ENCODE results near the gene SEMA4D. TPM values are rescaled to one million over a fixed set of nuclear protein-coding genes. Genes with fewer than 3 reads are reported as not detected.

The SEMA4D gene
- total and polyA plus RNA-seq, 2 experiments from 2014 or later: 9.4 to 10.4 TPM

DNA sequence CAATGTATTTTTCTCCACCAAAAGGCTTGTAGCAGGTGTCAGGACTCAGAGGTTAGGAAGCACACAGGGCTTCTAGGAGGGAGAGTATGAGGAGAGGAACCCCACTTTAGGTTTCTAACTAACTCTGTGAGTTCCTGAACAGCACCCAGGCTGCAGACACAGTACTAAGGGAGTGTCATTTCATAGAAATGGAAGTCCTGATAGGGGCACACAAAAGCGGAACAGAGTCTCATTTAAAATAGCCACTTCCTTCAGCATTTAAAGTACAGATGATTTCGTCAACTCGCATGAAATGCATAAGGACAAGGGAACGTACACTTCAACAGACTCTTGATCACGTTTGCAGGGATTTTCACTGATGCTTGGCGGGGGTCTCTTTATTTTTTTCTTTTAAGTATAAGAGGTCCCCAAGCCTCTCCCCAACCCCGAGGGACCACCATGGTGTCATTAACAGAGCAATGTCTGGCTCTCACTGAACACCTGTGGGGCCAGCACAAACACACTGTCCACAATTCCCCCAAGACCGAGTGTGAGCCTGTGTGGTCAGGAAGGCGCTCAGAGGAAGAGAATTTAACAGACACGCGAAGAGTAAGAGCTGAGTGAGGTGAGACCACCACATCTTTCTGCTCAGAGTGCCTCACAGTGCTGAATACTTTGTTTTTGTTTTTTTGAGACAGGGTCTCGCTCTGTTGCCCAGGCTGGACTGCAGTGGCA, 97.4 kb downstream of the SEMA4D start:
- Histone ChIP-seq H3K36me3 (replicated peaks; ENCODE audit: insufficient read depth, low read depth) (no peaks in the 10 kb centered on the region), H4K20me1 (ENCODE audit: insufficient read depth, poor library complexity, severe bottlenecking) (no peaks in the 10 kb centered on the region), H3K27me3 (no peaks in the 10 kb centered on the region), H3K4me1 (ENCODE audit: insufficient read depth) (no peaks in the 10 kb centered on the region), H3K4me3 (no peak overlapping the region), H3K9me2 (replicated peaks; ENCODE audit: insufficient read depth) (no peaks in the 10 kb centered on the region), H3K9me3 (ENCODE audit: low read depth) (no peaks in the 10 kb centered on the region), H3K4me2 (no peak overlapping the region), H3K27ac (no peak overlapping the region), H2AFZ (no peak overlapping the region), H3K79me2 (no peaks in the 10 kb centered on the region)
- DNase-seq (ENCODE audit: low spot score): no peak
- WGBS (ENCODE audit: low lambda C conversion rate, missing lambda C conversion rate): 97% methylated on average over 12 of the region's 12 CpGs
- TF ChIP-seq EZH2phosphoT487 (IDR thresholded peaks at IDR 0.05; ENCODE audit: low read depth, severe bottlenecking, unreplicated experiment): no peak
- no peak for TF ChIP-seq EZH2 (IDR thresholded peaks at IDR 0.05; ENCODE audit: borderline replicate concordance)
- TF ChIP-seq, protein P1, sequence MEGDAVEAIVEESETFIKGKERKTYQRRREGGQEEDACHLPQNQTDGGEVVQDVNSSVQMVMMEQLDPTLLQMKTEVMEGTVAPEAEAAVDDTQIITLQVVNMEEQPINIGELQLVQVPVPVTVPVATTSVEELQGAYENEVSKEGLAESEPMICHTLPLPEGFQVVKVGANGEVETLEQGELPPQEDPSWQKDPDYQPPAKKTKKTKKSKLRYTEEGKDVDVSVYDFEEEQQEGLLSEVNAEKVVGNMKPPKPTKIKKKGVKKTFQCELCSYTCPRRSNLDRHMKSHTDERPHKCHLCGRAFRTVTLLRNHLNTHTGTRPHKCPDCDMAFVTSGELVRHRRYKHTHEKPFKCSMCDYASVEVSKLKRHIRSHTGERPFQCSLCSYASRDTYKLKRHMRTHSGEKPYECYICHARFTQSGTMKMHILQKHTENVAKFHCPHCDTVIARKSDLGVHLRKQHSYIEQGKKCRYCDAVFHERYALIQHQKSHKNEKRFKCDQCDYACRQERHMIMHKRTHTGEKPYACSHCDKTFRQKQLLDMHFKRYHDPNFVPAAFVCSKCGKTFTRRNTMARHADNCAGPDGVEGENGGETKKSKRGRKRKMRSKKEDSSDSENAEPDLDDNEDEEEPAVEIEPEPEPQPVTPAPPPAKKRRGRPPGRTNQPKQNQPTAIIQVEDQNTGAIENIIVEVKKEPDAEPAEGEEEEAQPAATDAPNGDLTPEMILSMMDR (IDR thresholded peaks at IDR 0.05; ENCODE audit: poor library complexity): no peak

DNA sequence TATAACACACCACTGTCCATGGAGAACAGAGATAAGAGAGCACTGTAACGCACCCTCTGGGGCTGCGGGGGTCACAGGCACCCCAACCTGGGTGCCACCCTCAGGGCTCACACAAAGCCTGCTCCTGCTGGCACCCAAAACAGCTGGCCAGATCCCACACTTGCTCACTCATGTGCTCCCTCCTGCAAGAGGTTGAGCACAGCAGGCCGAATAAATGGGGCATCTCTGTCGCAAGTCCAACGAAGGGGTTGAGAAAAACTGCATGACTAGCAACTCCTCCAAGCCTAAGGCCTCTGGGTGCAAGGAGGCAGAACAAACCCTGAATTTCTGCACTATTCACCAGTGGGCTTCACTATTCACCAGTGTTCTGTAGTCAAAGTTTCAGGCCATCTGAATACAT, 99.3 kb downstream of the SEMA4D start:
- Histone ChIP-seq H3K27ac (no peak overlapping the region), H3K4me3 (no peak overlapping the region), H4K20me1 (ENCODE audit: insufficient read depth, poor library complexity, severe bottlenecking) (no peaks in the 10 kb centered on the region), H3K9me3 (ENCODE audit: low read depth) (no peaks in the 10 kb centered on the region), H2AFZ (no peak overlapping the region), H3K27me3 (no peaks in the 10 kb centered on the region), H3K4me1 (ENCODE audit: insufficient read depth) (no peaks in the 10 kb centered on the region), H3K9me2 (replicated peaks; ENCODE audit: insufficient read depth) (no peaks in the 10 kb centered on the region), H3K36me3 (replicated peaks; ENCODE audit: insufficient read depth, low read depth) (no peaks in the 10 kb centered on the region), H3K4me2 (no peak overlapping the region), H3K79me2 (no peaks in the 10 kb centered on the region)
- TF ChIP-seq EZH2phosphoT487 (IDR thresholded peaks at IDR 0.05; ENCODE audit: low read depth, severe bottlenecking, unreplicated experiment) (no peak), EZH2 (IDR thresholded peaks at IDR 0.05; ENCODE audit: borderline replicate concordance) (no peak)
- TF ChIP-seq, protein P1 (IDR thresholded peaks at IDR 0.05; ENCODE audit: poor library complexity): no peak
- DNase-seq (ENCODE audit: low spot score): no peak
- WGBS (ENCODE audit: low lambda C conversion rate, missing lambda C conversion rate): 97% methylated on average over 5 of the region's 5 CpGs

DNA sequence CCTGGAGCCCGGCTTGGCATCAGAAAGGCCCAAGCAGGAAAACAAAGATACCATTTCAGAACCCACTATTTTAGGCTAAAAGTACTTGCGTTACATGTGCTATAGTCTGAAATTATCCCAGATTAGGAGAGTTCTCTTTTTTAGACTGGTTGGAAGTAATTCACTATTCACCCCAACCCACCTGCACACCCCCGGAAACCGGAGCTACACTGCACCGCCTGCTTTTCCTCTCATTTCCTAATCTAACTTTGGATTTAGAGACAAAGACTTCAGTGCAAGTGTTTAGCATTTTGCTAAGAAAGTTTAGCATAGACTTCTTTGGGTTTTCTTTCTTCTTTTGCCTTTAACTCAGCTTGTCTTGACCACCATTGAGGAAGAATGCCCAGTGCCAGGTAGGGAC, 100.4 kb downstream of the SEMA4D start:
- TF ChIP-seq, protein P1 (IDR thresholded peaks at IDR 0.05; ENCODE audit: poor library complexity): no peak
- TF ChIP-seq EZH2 (IDR thresholded peaks at IDR 0.05; ENCODE audit: borderline replicate concordance) (no peak), EZH2phosphoT487 (IDR thresholded peaks at IDR 0.05; ENCODE audit: low read depth, severe bottlenecking, unreplicated experiment) (no peak)
- no peaks in the 10 kb centered on the region for H3K9me2 ChIP-seq (replicated peaks; ENCODE audit: insufficient read depth)
- no peaks in the 10 kb centered on the region for H4K20me1 ChIP-seq (ENCODE audit: insufficient read depth, poor library complexity, severe bottlenecking)
- no peaks in the 10 kb centered on the region for H3K36me3 ChIP-seq (replicated peaks; ENCODE audit: insufficient read depth, low read depth)
- WGBS (ENCODE audit: low lambda C conversion rate, missing lambda C conversion rate): 96% methylated on average over 5 of the region's 5 CpGs
- no peaks in the 10 kb centered on the region for H3K4me1 ChIP-seq (ENCODE audit: insufficient read depth)
- no peaks in the 10 kb centered on the region for H3K9me3 ChIP-seq (ENCODE audit: low read depth)
- DNase-seq (ENCODE audit: low spot score): no peak
- H3K27ac ChIP-seq: no peak overlapping the region
- no peak overlapping the region for H2AFZ ChIP-seq
- H3K79me2 ChIP-seq: no peaks in the 10 kb centered on the region
- H3K4me3 ChIP-seq: no peak overlapping the region
- no peak overlapping the region for H3K4me2 ChIP-seq
- H3K27me3 ChIP-seq: no peaks in the 10 kb centered on the region
